Loucy (cell line): Measurements from ENCODE around the gene ARHGAP4.
A peak's percentile ranks its signal among the peaks of the same experiment; 100 is the strongest.

Experiments used
- H2AFZ ChIP-seq: fragments of 200-600 bp; sonication (generic); 2 replicates; pipeline ENCODE4 v1.6.0; 2016; ENCODE audit warnings: antibody characterized with exemption, mild to moderate bottlenecking, low read length, moderate library complexity
- H3F3A ChIP-seq: fragments of 200-600 bp; 2 replicates; pipeline ENCODE4 v1.6.0; 2016; ENCODE audit warnings: antibody characterized with exemption, low read depth, mild to moderate bottlenecking
- H3K27me3 ChIP-seq: fragments of 200-600 bp; sonication (generic); 2 replicates; pipeline ENCODE4 v1.6.1; 2014; ENCODE audit warnings: low read length, mild to moderate bottlenecking; ENCODE audit not compliant: insufficient read depth, poor library complexity, severe bottlenecking
- H3K36me3 ChIP-seq: fragments of 200-600 bp; sonication (generic); 2 replicates; pipeline ENCODE4 v1.6.1; 2016; ENCODE audit warnings: low read length; ENCODE audit not compliant: insufficient read depth
- H3K4me1 ChIP-seq: fragments of 200-600 bp; sonication (generic); 2 replicates; pipeline ENCODE4 v1.5.1; 2014; ENCODE audit warnings: low read length, mild to moderate bottlenecking; ENCODE audit not compliant: insufficient read depth, poor library complexity, severe bottlenecking
- H3K4me2 ChIP-seq: fragments of 200-600 bp; sonication (generic); 2 replicates; pipeline ENCODE4 v1.6.0; 2014; ENCODE audit warnings: antibody characterized with exemption, low read length, low read depth, mild to moderate bottlenecking; ENCODE audit not compliant: poor library complexity, severe bottlenecking
- H3K4me3 ChIP-seq: fragments of 200-600 bp; sonication (generic); 2 replicates; pipeline ENCODE4 v1.5.1; 2014; ENCODE audit warnings: low read length, mild to moderate bottlenecking, mixed read lengths; ENCODE audit not compliant: poor library complexity, severe bottlenecking
- H3K79me2 ChIP-seq: fragments of 200-600 bp; sonication (generic); 2 replicates; pipeline ENCODE4 v1.6.1; 2014; ENCODE audit warnings: low read length; ENCODE audit not compliant: insufficient read depth
- H3K9ac ChIP-seq: fragments of 200-600 bp; sonication (generic); 2 replicates; pipeline ENCODE4 v1.6.0; 2014; ENCODE audit warnings: mild to moderate bottlenecking, low read depth, low read length, moderate library complexity; ENCODE audit not compliant: poor library complexity, severe bottlenecking
- H3K9me2 ChIP-seq: fragments of 200-600 bp; sonication (generic); replicated peaks from 2 replicates; pipeline ENCODE4 v1.6.1; 2016; ENCODE audit warnings: low read depth, low read length, mixed read lengths
- H3K9me3 ChIP-seq: fragments of 200-600 bp; sonication (generic); 2 replicates; pipeline ENCODE4 v1.6.1; 2014; ENCODE audit warnings: mild to moderate bottlenecking, antibody characterized with exemption, low read length, low read depth; ENCODE audit not compliant: insufficient read depth
- H4K20me1 ChIP-seq: fragments of 200-600 bp; sonication (generic); 2 replicates; pipeline ENCODE4 v1.6.0; 2014; ENCODE audit warnings: antibody characterized with exemption, low read length, mild to moderate bottlenecking; ENCODE audit not compliant: insufficient read depth, poor library complexity, severe bottlenecking
- CTCF ChIP-seq: fragments of 200-600 bp; sonication (generic); conservative IDR thresholded peaks from 2 replicates; pipeline ENCODE4 v1.5.1; 2014; ENCODE audit warnings: mild to moderate bottlenecking, antibody characterized with exemption, low read length
- EZH2phosphoT487 ChIP-seq: fragments of 200-600 bp; IDR thresholded peaks from 2 replicates; pipeline ENCODE4 v1.6.1; 2018; ENCODE audit warnings: antibody characterized with exemption, mild to moderate bottlenecking, moderate library complexity, borderline replicate concordance

ARHGAP4 gene

GRCh38 chrX:153944800-153945150 is 18.7 kb upstream of the ARHGAP4 start:
- H3K9me3 ChIP-seq: no peaks in the 10 kb centered on the region
- H3K4me3 ChIP-seq: no peak overlapping the region
- no peaks in the 10 kb centered on the region for H3K79me2 ChIP-seq
- no peak overlapping the region for H3K4me2 ChIP-seq
- no peaks in the 10 kb centered on the region for H3F3A ChIP-seq
- TF ChIP-seq EZH2phosphoT487 (no peak), CTCF (no peak)
- H3K9ac ChIP-seq: no peak overlapping the region
- H3K27me3 ChIP-seq: no peaks in the 10 kb centered on the region
- H2AFZ ChIP-seq: no peak overlapping the region
- peaks cover 15% of the 10 kb centered on the region; the same call in 1 of the 2 replicates for H3K36me3 ChIP-seq
- no peaks in the 10 kb centered on the region for H3K4me1 ChIP-seq
- no peaks in the 10 kb centered on the region for H4K20me1 ChIP-seq
- H3K9me2 ChIP-seq: no peaks in the 10 kb centered on the region

DNA sequence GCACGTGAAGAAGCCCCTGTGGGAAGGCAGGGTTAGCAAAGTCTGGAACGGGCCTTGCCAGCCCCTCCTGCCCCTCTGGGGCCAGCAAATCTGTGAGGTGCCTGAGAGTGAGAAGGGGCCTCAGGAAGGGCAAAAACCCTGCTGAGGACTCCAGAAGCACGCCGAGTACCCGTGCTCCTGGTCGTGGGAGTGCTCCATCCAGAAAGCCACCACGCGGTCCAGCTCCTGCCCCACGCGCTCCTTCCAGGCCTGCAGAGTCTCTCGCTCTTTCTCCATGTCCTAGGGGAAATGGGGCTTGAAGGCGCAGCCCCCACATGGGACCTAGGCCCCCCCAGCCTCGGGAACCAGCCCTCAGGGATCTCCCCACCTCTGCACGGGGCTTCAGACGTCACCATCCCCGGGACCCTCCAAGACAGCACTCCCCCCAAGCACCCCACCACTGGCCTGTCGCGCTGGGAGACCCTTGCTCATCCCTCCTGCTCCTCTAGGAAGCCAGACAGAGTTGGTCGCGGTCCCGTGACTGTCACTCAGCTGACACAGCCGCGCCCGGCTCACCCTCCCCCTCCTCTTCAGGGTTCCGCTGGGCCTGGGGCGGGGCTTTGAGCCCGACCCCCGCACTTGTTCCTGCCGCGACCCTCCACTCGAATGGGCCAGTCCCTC is 18.2 kb upstream of the ARHGAP4 start, which contains the start of gene RENBP:
RENBP (minus strand) TSS at position 504 of the 660 bp plus-strand sequence; CDS start at position 471, 33 bp downstream.
- peak within 1 kb of the TSS; percentile 31 for H3K4me2 ChIP-seq
- H3F3A ChIP-seq: no peaks in the 10 kb centered on the region
- H4K20me1 ChIP-seq: no peaks in the 10 kb centered on the region
- H3K79me2 ChIP-seq: no peaks in the 10 kb centered on the region
- H2AFZ ChIP-seq: no peak within 1 kb of the TSS
- peaks cover 10% of the 10 kb centered on the region; the same call in 1 of the 2 replicates for H3K36me3 ChIP-seq
- no peaks in the 10 kb centered on the region for H3K9me3 ChIP-seq
- no peak within 1 kb of the TSS for H3K4me3 ChIP-seq
- H3K27me3 ChIP-seq: no peaks in the 10 kb centered on the region
- H3K9me2 ChIP-seq: no peaks in the 10 kb centered on the region
- no peaks in the 10 kb centered on the region for H3K4me1 ChIP-seq
- TF ChIP-seq CTCF (no peak), EZH2phosphoT487 (no peak)
- H3K9ac ChIP-seq: no peak within 1 kb of the TSS

GRCh38 chrX:153941336-153942252 is 15.5 kb upstream of the ARHGAP4 start:
- Histone ChIP-seq H3K9me3 (no peaks in the 10 kb centered on the region), H3K79me2 (no peaks in the 10 kb centered on the region), H2AFZ (no peak overlapping the region), H4K20me1 (no peaks in the 10 kb centered on the region), H3K9ac (no peak overlapping the region), H3K4me1 (no peaks in the 10 kb centered on the region), H3K4me3 (no peak overlapping the region), H3K4me2 (no peak overlapping the region), H3K27me3 (no peaks in the 10 kb centered on the region), H3F3A (no peaks in the 10 kb centered on the region), H3K9me2 (no peaks in the 10 kb centered on the region), H3K36me3 (no peaks in the 10 kb centered on the region)
- TF ChIP-seq EZH2phosphoT487 (no peak), CTCF (no peak)
